ENCODE data around the gene PCBP3.

The PCBP3 gene

GRCh38 chr21:45911806-45912325 lies 268.3 kb downstream of the PCBP3 start:
- DNase-seq: no peak
- no peak overlapping the region for H3K4me3 ChIP-seq (ENCODE audit: insufficient read depth in 1 of 2, low read depth in 1 of 2, low read length in 2 of 2)
- H3K9me3 ChIP-seq (ENCODE audit: control insufficient read depth, low read length): no peaks in the 10 kb centered on the region
- no peak overlapping the region for H3K23ac ChIP-seq (ENCODE audit: low read length in 2 of 2)
- H3K27ac ChIP-seq (ENCODE audit: low read length, poor library complexity, severe bottlenecking): no peak overlapping the region
- H2BK5ac ChIP-seq (ENCODE audit: low read depth, low read length, poor library complexity, severe bottlenecking): no peak overlapping the region
- H3K18ac ChIP-seq (ENCODE audit: low read depth in 1 of 2, low read length in 2 of 2): no peak overlapping the region
- no peak overlapping the region for H2BK120ac ChIP-seq (ENCODE audit: low read depth, low read length)
- no peak overlapping the region for H3K9ac ChIP-seq (ENCODE audit: low read length)
- 83% methylated on average over 14 of the region's 15 CpGs for WGBS
- H3K4me1 ChIP-seq (ENCODE audit: control insufficient read depth, insufficient read depth, low read depth, low read length): peaks cover 13% of the 10 kb centered on the region
- no peak overlapping the region for H2AK5ac ChIP-seq (ENCODE audit: low read length, severe bottlenecking)
- H3K4me2 ChIP-seq (ENCODE audit: low read length, poor library complexity, severe bottlenecking): no peak overlapping the region
- H4K8ac ChIP-seq (ENCODE audit: low read length): no peak overlapping the region
- H2AFZ ChIP-seq (ENCODE audit: low read depth, low read length): no peak overlapping the region
- H3K14ac ChIP-seq (ENCODE audit: low read length in 2 of 2): no peak overlapping the region
- H3K36me3 ChIP-seq (ENCODE audit: control insufficient read depth in 1 of 2, insufficient read depth in 2 of 2, low read depth in 1 of 2, low read length in 2 of 2): peaks cover 9 to 14% of the 10 kb centered on the region in 2 experiments
- H2BK12ac ChIP-seq (ENCODE audit: low read length in 2 of 2): no peak overlapping the region
- H3K79me1 ChIP-seq (replicated peaks; ENCODE audit: low read length, poor library complexity, severe bottlenecking): no peaks in the 10 kb centered on the region
- H2BK15ac ChIP-seq (ENCODE audit: low read depth, poor library complexity, severe bottlenecking): no peak overlapping the region
- H4K91ac ChIP-seq (ENCODE audit: low read length): no peak overlapping the region
- H3K4ac ChIP-seq (ENCODE audit: low read depth in 1 of 2, low read length in 2 of 2): no peak overlapping the region
- H3K27me3 ChIP-seq (ENCODE audit: control insufficient read depth in 1 of 2, insufficient read depth in 1 of 2, low read length in 2 of 2): peaks cover 0 to 2% of the 10 kb centered on the region in 2 experiments

GRCh38 chr21:45912611-45913417 lies 269.3 kb downstream of the PCBP3 start:
- H3K36me3 ChIP-seq (ENCODE audit: control insufficient read depth in 1 of 2, insufficient read depth in 2 of 2, low read depth in 1 of 2, low read length in 2 of 2): peaks cover 9 to 14% of the 10 kb centered on the region in 2 experiments
- no peak overlapping the region for H4K91ac ChIP-seq (ENCODE audit: low read length)
- no peaks in the 10 kb centered on the region for H3K9me3 ChIP-seq (ENCODE audit: control insufficient read depth, low read length)
- H2BK15ac ChIP-seq (ENCODE audit: low read depth, poor library complexity, severe bottlenecking): no peak overlapping the region
- H3K4ac ChIP-seq (ENCODE audit: low read depth in 1 of 2, low read length in 2 of 2): no peak overlapping the region
- H3K79me1 ChIP-seq (replicated peaks; ENCODE audit: low read length, poor library complexity, severe bottlenecking): no peaks in the 10 kb centered on the region
- no peak overlapping the region for H2BK5ac ChIP-seq (ENCODE audit: low read depth, low read length, poor library complexity, severe bottlenecking)
- no peak overlapping the region for H2AFZ ChIP-seq (ENCODE audit: low read depth, low read length)
- H2AK5ac ChIP-seq (ENCODE audit: low read length, severe bottlenecking): no peak overlapping the region
- WGBS: 88% methylated on average over 15 of the region's 16 CpGs
- H3K9ac ChIP-seq (ENCODE audit: low read length): no peak overlapping the region
- peaks cover 0 to 2% of the 10 kb centered on the region in 2 experiments for H3K27me3 ChIP-seq (ENCODE audit: control insufficient read depth in 1 of 2, insufficient read depth in 1 of 2, low read length in 2 of 2)
- H3K4me2 ChIP-seq (ENCODE audit: low read length, poor library complexity, severe bottlenecking): no peak overlapping the region
- H3K4me3 ChIP-seq (ENCODE audit: insufficient read depth in 1 of 2, low read depth in 1 of 2, low read length in 2 of 2): no peak overlapping the region
- no peak overlapping the region for H3K27ac ChIP-seq (ENCODE audit: low read length, poor library complexity, severe bottlenecking)
- peaks cover 13% of the 10 kb centered on the region for H3K4me1 ChIP-seq (ENCODE audit: control insufficient read depth, insufficient read depth, low read depth, low read length)
- no peak for DNase-seq
- no peak overlapping the region for H2BK12ac ChIP-seq (ENCODE audit: low read length in 2 of 2)
- H3K14ac ChIP-seq (ENCODE audit: low read length in 2 of 2): no peak overlapping the region
- H4K8ac ChIP-seq (ENCODE audit: low read length): peak overlapping the region; percentile 28
- H3K23ac ChIP-seq (ENCODE audit: low read length in 2 of 2): no peak overlapping the region
- no peak overlapping the region for H2BK120ac ChIP-seq (ENCODE audit: low read depth, low read length)
- H3K18ac ChIP-seq (ENCODE audit: low read depth in 1 of 2, low read length in 2 of 2): no peak overlapping the region

GRCh38 chr21:45913418-45913765 lies 269.9 kb downstream of the PCBP3 start:
- no peak overlapping the region for H2BK12ac ChIP-seq (ENCODE audit: low read length in 2 of 2)
- no peak overlapping the region for H3K14ac ChIP-seq (ENCODE audit: low read length in 2 of 2)
- H2AFZ ChIP-seq (ENCODE audit: low read depth, low read length): no peak overlapping the region
- H3K18ac ChIP-seq (ENCODE audit: low read depth in 1 of 2, low read length in 2 of 2): no peak overlapping the region
- 81% methylated on average over 10 of the region's 10 CpGs for WGBS
- H3K9ac ChIP-seq (ENCODE audit: low read length): no peak overlapping the region
- H3K79me1 ChIP-seq (replicated peaks; ENCODE audit: low read length, poor library complexity, severe bottlenecking): no peaks in the 10 kb centered on the region
- H3K4me3 ChIP-seq (ENCODE audit: insufficient read depth in 1 of 2, low read depth in 1 of 2, low read length in 2 of 2): no peak overlapping the region
- H4K91ac ChIP-seq (ENCODE audit: low read length): no peak overlapping the region
- no peak overlapping the region for H4K8ac ChIP-seq (ENCODE audit: low read length)
- H3K9me3 ChIP-seq (ENCODE audit: control insufficient read depth, low read length): no peaks in the 10 kb centered on the region
- peaks cover 13% of the 10 kb centered on the region for H3K4me1 ChIP-seq (ENCODE audit: control insufficient read depth, insufficient read depth, low read depth, low read length)
- no peak for DNase-seq
- H2BK15ac ChIP-seq (ENCODE audit: low read depth, poor library complexity, severe bottlenecking): no peak overlapping the region
- H3K23ac ChIP-seq (ENCODE audit: low read length in 2 of 2): no peak overlapping the region
- H2BK120ac ChIP-seq (ENCODE audit: low read depth, low read length): no peak overlapping the region
- H3K4ac ChIP-seq (ENCODE audit: low read depth in 1 of 2, low read length in 2 of 2): no peak overlapping the region
- H3K27me3 ChIP-seq (ENCODE audit: control insufficient read depth in 1 of 2, insufficient read depth in 1 of 2, low read length in 2 of 2): peaks cover 0 to 2% of the 10 kb centered on the region in 2 experiments
- H3K27ac ChIP-seq (ENCODE audit: low read length, poor library complexity, severe bottlenecking): no peak overlapping the region
- no peak overlapping the region for H3K4me2 ChIP-seq (ENCODE audit: low read length, poor library complexity, severe bottlenecking)
- H3K36me3 ChIP-seq (ENCODE audit: control insufficient read depth in 1 of 2, insufficient read depth in 2 of 2, low read depth in 1 of 2, low read length in 2 of 2): peaks cover 9 to 13% of the 10 kb centered on the region in 2 experiments
- no peak overlapping the region for H2AK5ac ChIP-seq (ENCODE audit: low read length, severe bottlenecking)
- H2BK5ac ChIP-seq (ENCODE audit: low read depth, low read length, poor library complexity, severe bottlenecking): no peak overlapping the region

- Histone ChIP-seq H2BK120ac (ENCODE audit: low read depth, low read length) (no peak overlapping the region), H3K18ac (ENCODE audit: low read depth in 1 of 2, low read length in 2 of 2) (no peak overlapping the region), H3K4me2 (ENCODE audit: low read length, poor library complexity, severe bottlenecking) (no peak overlapping the region), H2BK15ac (ENCODE audit: low read depth, poor library complexity, severe bottlenecking) (no peak overlapping the region), H3K27me3 (ENCODE audit: control insufficient read depth in 1 of 2, insufficient read depth in 1 of 2, low read length in 2 of 2) (peaks cover 0 to 2% of the 10 kb centered on the region in 2 experiments), H4K91ac (ENCODE audit: low read length) (no peak overlapping the region), H3K36me3 (ENCODE audit: control insufficient read depth in 1 of 2, insufficient read depth in 2 of 2, low read depth in 1 of 2, low read length in 2 of 2) (peaks cover 8 to 9% of the 10 kb centered on the region in 2 experiments), H3K14ac (ENCODE audit: low read length in 2 of 2) (no peak overlapping the region), H2BK12ac (ENCODE audit: low read length in 2 of 2) (no peak overlapping the region), H3K4me1 (ENCODE audit: control insufficient read depth, insufficient read depth, low read depth, low read length) (peaks cover 13% of the 10 kb centered on the region), H2AFZ (ENCODE audit: low read depth, low read length) (no peak overlapping the region), H3K27ac (ENCODE audit: low read length, poor library complexity, severe bottlenecking) (no peak overlapping the region), H3K9me3 (ENCODE audit: control insufficient read depth, low read length) (no peaks in the 10 kb centered on the region), H3K4me3 (ENCODE audit: insufficient read depth in 1 of 2, low read depth in 1 of 2, low read length in 2 of 2) (no peak overlapping the region), H4K8ac (ENCODE audit: low read length) (no peak overlapping the region), H2BK5ac (ENCODE audit: low read depth, low read length, poor library complexity, severe bottlenecking) (no peak overlapping the region), H3K4ac (ENCODE audit: low read depth in 1 of 2, low read length in 2 of 2) (no peak overlapping the region), H3K9ac (ENCODE audit: low read length) (no peak overlapping the region), H3K23ac (ENCODE audit: low read length in 2 of 2) (no peak overlapping the region), H3K79me1 (replicated peaks; ENCODE audit: low read length, poor library complexity, severe bottlenecking) (no peaks in the 10 kb centered on the region), H2AK5ac (ENCODE audit: low read length, severe bottlenecking) (no peak overlapping the region)
- WGBS: 84% methylated on average over 22 of the region's 22 CpGs
- DNase-seq: no peak
These were observed 270.4 kb downstream of the PCBP3 start for GRCh38 chr21:45913886-45914285.
